ENCODE data around the gene PHACTR3. TPM values are rescaled to one million over a fixed set of nuclear protein-coding genes. Genes with fewer than 3 reads are reported as not detected.

PHACTR3 gene
- total and polyA plus RNA-seq, 2 donors (not counting 1 experiment from before 2014, with no cell fraction given) = not detected

GRCh38 chr20:59693587-59693986, 89.2 kb downstream of the PHACTR3 start:
- no peaks in the 10 kb centered on the region for H3K27me3 ChIP-seq (ENCODE audit: control insufficient read depth, insufficient read depth, low read length)
- TF ChIP-seq CTCF (conservative IDR thresholded peaks at IDR 0.05 in 1 of 2, IDR thresholded peaks at IDR 0.05 in 1 of 2; ENCODE audit: low read depth in 1 of 2, low read length in 2 of 2) = no peak
- TF ChIP-seq EZH2 (IDR thresholded peaks at IDR 0.05; ENCODE audit: low read length, missing control alignments) = no peak
- no peaks in the 10 kb centered on the region for H3K79me2 ChIP-seq (ENCODE audit: control insufficient read depth, insufficient read depth, low read length)
- H3K4me3 ChIP-seq (replicated peaks in 1 of 4; ENCODE audit: control extremely low read depth in 1 of 4, insufficient read depth in 1 of 4, low read depth in 3 of 4, low read length in 4 of 4) = no peak overlapping the region
- no peak overlapping the region for H3K27ac ChIP-seq (ENCODE audit: insufficient read depth, low read length)
- no peaks in the 10 kb centered on the region for H3K9me3 ChIP-seq (ENCODE audit: control insufficient read depth, insufficient read depth, low read depth, low read length)
- no peak overlapping the region for H3K4me2 ChIP-seq (ENCODE audit: extremely low read depth, insufficient read depth, low read length)
- no peaks in the 10 kb centered on the region for H4K20me1 ChIP-seq (ENCODE audit: control insufficient read depth, extremely low read depth, insufficient read depth, low read length)
- no peak overlapping the region for H2AFZ ChIP-seq (ENCODE audit: low read length)
- no peaks in the 10 kb centered on the region for H3K4me1 ChIP-seq (ENCODE audit: control insufficient read depth, extremely low read depth, insufficient read depth, low read length)
- no peak for DNase-seq (ENCODE audit: low read depth in 2 of 2)
- no peak overlapping the region for H3K9ac ChIP-seq (ENCODE audit: insufficient read depth, low read length)
- H3K36me3 ChIP-seq (ENCODE audit: control insufficient read depth, insufficient read depth, low read length) = no peaks in the 10 kb centered on the region

- Histone ChIP-seq H3K36me3 (ENCODE audit: control insufficient read depth, insufficient read depth, low read length) (no peaks in the 10 kb centered on the region), H3K4me1 (ENCODE audit: control insufficient read depth, extremely low read depth, insufficient read depth, low read length) (no peaks in the 10 kb centered on the region), H4K20me1 (ENCODE audit: control insufficient read depth, extremely low read depth, insufficient read depth, low read length) (no peaks in the 10 kb centered on the region), H3K79me2 (ENCODE audit: control insufficient read depth, insufficient read depth, low read length) (no peaks in the 10 kb centered on the region), H2AFZ (ENCODE audit: low read length) (no peak overlapping the region), H3K4me2 (ENCODE audit: extremely low read depth, insufficient read depth, low read length) (no peak overlapping the region), H3K4me3 (replicated peaks in 1 of 4; ENCODE audit: control extremely low read depth in 1 of 4, insufficient read depth in 1 of 4, low read depth in 3 of 4, low read length in 4 of 4) (no peak overlapping the region), H3K27me3 (ENCODE audit: control insufficient read depth, insufficient read depth, low read length) (no peaks in the 10 kb centered on the region), H3K9me3 (ENCODE audit: control insufficient read depth, insufficient read depth, low read depth, low read length) (no peaks in the 10 kb centered on the region), H3K9ac (ENCODE audit: insufficient read depth, low read length) (no peak overlapping the region), H3K27ac (ENCODE audit: insufficient read depth, low read length) (no peak overlapping the region)
- DNase-seq (ENCODE audit: low read depth in 2 of 2) = no peak
- TF ChIP-seq EZH2 (IDR thresholded peaks at IDR 0.05; ENCODE audit: low read length, missing control alignments) (no peak), CTCF (conservative IDR thresholded peaks at IDR 0.05 in 1 of 2, IDR thresholded peaks at IDR 0.05 in 1 of 2; ENCODE audit: low read depth in 1 of 2, low read length in 2 of 2) (no peak)
Observed at GRCh38 chr20:59696476-59696875, 92.1 kb downstream of the PHACTR3 start.

- Histone ChIP-seq H3K79me2 (ENCODE audit: control insufficient read depth, insufficient read depth, low read length) (no peaks in the 10 kb centered on the region), H4K20me1 (ENCODE audit: control insufficient read depth, extremely low read depth, insufficient read depth, low read length) (no peaks in the 10 kb centered on the region), H2AFZ (ENCODE audit: low read length) (no peak overlapping the region), H3K27ac (ENCODE audit: insufficient read depth, low read length) (no peak overlapping the region), H3K4me3 (replicated peaks in 1 of 4; ENCODE audit: control extremely low read depth in 1 of 4, insufficient read depth in 1 of 4, low read depth in 3 of 4, low read length in 4 of 4) (no peak overlapping the region), H3K4me1 (ENCODE audit: control insufficient read depth, extremely low read depth, insufficient read depth, low read length) (no peaks in the 10 kb centered on the region), H3K9ac (ENCODE audit: insufficient read depth, low read length) (no peak overlapping the region), H3K4me2 (ENCODE audit: extremely low read depth, insufficient read depth, low read length) (no peak overlapping the region), H3K36me3 (ENCODE audit: control insufficient read depth, insufficient read depth, low read length) (no peaks in the 10 kb centered on the region), H3K9me3 (ENCODE audit: control insufficient read depth, insufficient read depth, low read depth, low read length) (no peaks in the 10 kb centered on the region), H3K27me3 (ENCODE audit: control insufficient read depth, insufficient read depth, low read length) (no peaks in the 10 kb centered on the region)
- DNase-seq (ENCODE audit: low read depth in 2 of 2) = no peak
- TF ChIP-seq CTCF (conservative IDR thresholded peaks at IDR 0.05 in 1 of 2, IDR thresholded peaks at IDR 0.05 in 1 of 2; ENCODE audit: low read depth in 1 of 2, low read length in 2 of 2) = no peak
- no peak for TF ChIP-seq EZH2 (IDR thresholded peaks at IDR 0.05; ENCODE audit: low read length, missing control alignments)
Observed at GRCh38 chr20:59697068-59697467, 92.7 kb downstream of the PHACTR3 start.
